ENCODE measurements around the gene BMPR1A. TPM values are rescaled to one million over a fixed set of nuclear protein-coding genes. Genes with fewer than 3 reads are reported as not detected.
"Not testable (repeated sequence)": the region's sequence is repeated elsewhere in the genome, so short reads cannot be mapped to it uniquely, and the experiment has no call there.

The BMPR1A gene
- total RNA-seq, 1 donor from 2014 or later, result 32.6 TPM

DNA sequence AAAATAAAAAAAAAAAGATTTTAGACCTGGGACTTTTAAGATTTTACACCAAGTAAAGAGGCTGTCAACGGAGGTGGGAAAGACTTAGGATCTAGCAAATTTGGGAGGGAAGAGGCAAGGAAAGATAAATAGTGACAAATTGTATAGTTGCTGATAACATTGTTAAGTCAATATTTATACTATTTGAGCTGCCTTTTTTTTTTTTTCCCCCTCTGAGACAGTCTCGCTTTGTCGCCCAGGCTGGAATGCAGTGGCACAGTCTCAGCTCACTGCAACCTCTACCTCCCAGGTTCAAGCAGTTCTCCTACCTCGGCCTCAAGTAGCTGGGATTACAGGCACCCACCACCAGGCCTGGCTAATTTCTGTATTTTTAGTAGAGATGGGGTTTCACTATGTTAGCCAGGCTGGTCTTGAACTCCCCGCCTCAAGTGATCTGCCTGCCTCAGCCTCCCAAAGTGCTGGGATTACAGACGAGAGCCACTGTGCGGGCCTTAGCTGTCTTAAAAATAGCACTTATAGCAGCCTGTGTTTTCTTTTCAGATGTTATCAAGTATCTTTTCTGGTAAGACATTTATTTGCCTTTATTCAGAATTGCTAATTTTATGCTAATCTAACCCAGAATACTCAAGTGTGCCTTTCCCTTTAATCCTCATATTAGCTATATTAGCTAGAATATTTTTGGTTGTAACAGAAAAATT lies 106.5 kb downstream of the BMPR1A start:
- no peak for FAIRE-seq
- no peak for DNase-seq (ENCODE audit: low read depth)
- TF ChIP-seq, protein P1, sequence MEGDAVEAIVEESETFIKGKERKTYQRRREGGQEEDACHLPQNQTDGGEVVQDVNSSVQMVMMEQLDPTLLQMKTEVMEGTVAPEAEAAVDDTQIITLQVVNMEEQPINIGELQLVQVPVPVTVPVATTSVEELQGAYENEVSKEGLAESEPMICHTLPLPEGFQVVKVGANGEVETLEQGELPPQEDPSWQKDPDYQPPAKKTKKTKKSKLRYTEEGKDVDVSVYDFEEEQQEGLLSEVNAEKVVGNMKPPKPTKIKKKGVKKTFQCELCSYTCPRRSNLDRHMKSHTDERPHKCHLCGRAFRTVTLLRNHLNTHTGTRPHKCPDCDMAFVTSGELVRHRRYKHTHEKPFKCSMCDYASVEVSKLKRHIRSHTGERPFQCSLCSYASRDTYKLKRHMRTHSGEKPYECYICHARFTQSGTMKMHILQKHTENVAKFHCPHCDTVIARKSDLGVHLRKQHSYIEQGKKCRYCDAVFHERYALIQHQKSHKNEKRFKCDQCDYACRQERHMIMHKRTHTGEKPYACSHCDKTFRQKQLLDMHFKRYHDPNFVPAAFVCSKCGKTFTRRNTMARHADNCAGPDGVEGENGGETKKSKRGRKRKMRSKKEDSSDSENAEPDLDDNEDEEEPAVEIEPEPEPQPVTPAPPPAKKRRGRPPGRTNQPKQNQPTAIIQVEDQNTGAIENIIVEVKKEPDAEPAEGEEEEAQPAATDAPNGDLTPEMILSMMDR (IDR thresholded peaks at IDR 0.05; ENCODE audit: insufficient read depth, low read length, severe bottlenecking), result no peak
- Histone ChIP-seq H3K27me3 (ENCODE audit: control insufficient read depth, insufficient read depth, low read length) (no peaks in the 10 kb centered on the region), H3K36me3 (ENCODE audit: control insufficient read depth, insufficient read depth, low read length) (no peaks in the 10 kb centered on the region), H3K4me3 (ENCODE audit: low read depth, low read length) (no peak overlapping the region)

DNA sequence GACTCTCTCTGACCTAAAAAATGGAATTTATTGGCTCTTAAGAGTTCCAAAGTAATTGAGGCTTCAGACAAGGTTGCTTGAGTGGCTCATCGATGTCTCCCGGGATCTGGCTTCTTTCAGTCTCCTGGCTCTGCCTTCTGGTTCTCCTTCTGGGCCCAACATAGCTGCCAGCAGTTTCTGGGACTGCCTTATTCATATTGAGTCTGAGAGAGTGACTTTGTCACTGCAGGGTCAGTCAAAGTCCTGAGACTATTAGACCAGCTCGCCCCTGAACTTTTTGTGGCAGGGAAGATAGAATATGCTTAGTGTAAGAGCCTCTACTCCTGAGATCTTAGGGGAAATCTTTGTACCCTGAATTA lies 107.0 kb downstream of the BMPR1A start:
- TF ChIP-seq, protein P1 (IDR thresholded peaks at IDR 0.05; ENCODE audit: insufficient read depth, low read length, severe bottlenecking), result no peak
- FAIRE-seq (no peak), DNase-seq (ENCODE audit: low read depth) (no peak)
- no peaks in the 10 kb centered on the region for H3K27me3 ChIP-seq (ENCODE audit: control insufficient read depth, insufficient read depth, low read length)
- no peak overlapping the region for H3K4me3 ChIP-seq (ENCODE audit: low read depth, low read length)
- no peaks in the 10 kb centered on the region for H3K36me3 ChIP-seq (ENCODE audit: control insufficient read depth, insufficient read depth, low read length)

DNA sequence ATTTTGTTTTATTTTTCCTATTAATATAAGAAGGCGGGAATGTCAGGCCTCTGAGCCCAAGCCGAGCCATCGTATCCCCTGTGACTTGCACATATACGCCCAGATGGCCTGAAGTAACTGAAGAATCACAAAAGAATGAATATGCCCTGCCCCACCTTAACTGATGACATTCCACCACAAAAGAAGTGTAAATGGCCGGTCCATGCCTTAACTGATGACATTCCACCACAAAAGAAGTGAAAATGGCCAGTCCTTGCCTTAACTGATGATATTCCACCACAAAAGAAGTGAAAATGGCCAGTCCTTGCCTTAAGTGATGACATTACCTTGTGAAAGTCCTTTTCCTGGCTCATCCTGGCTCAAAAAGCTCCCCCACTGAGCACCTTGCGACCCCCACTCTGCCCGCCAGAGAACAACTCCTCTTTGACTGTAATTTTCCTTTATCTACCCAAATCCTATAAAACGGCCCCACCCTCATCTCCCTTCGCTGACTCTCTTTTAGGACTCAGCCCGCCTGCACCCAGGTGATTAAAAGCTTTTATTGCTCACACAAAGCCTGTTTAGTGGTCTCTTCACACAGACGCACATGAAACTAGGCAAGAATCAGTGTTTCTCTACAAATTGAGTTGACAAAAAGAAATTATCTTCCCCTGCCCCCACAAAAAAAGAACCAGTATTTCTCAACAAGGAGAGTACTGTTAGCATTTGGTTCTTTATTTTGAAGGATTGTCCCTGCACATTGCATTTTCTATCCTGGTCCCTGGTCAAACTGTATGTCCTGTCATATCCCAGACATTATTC lies 108.8 kb downstream of the BMPR1A start:
- not testable (repeated sequence) for H3K36me3 ChIP-seq (ENCODE audit: control insufficient read depth, insufficient read depth, low read length); H3K27me3 ChIP-seq (ENCODE audit: control insufficient read depth, insufficient read depth, low read length); FAIRE-seq; H3K4me3 ChIP-seq (ENCODE audit: low read depth, low read length); DNase-seq (ENCODE audit: low read depth)

DNA sequence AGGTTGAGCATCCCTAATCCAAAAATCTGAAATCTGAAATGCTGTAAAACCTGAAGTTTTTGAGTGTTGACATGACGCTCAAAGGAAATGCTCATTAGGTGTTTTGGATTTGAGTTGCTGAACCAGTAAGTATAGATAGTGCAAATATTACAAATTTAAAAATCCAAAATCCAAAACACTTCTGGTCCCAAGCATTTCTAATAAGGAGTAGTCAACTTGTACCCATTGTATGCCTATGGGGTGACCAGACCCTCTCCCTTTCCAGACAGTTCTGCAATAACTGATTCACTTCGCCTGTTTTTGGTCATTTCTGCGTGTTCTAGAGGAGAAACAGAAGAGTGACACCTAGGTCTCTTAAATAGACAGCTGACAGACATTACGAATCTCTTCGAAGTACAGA lies 110.7 kb downstream of the BMPR1A start:
- no peak overlapping the region for H3K4me3 ChIP-seq (ENCODE audit: low read depth, low read length)
- H3K36me3 ChIP-seq (ENCODE audit: control insufficient read depth, insufficient read depth, low read length), result no peaks in the 10 kb centered on the region
- no peak for DNase-seq (ENCODE audit: low read depth)
- FAIRE-seq, result no peak
- no peaks in the 10 kb centered on the region for H3K27me3 ChIP-seq (ENCODE audit: control insufficient read depth, insufficient read depth, low read length)
- TF ChIP-seq, protein P1 (IDR thresholded peaks at IDR 0.05; ENCODE audit: insufficient read depth, low read length, severe bottlenecking), result no peak

DNA sequence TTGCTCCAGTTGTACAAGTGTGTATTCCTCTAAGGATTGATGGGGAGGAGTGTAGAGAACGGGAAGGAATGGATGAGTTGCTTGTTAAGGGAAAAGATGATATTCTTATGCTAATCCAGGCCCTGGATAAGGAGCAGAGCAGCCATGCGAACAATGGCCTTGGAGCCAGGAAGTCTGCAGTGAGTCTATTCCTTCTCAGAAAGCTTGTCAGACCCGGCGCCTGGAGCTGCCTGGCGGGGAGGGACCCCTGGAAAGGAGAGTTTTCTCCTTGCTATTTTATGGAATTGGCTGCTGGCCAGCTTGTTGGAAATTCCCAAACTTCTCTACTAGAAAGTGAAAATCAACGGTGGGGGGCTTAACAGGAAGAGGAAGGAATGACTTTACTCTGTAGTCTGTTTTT lies 111.9 kb downstream of the BMPR1A start:
- DNase-seq (ENCODE audit: low read depth), result no peak
- no peak for FAIRE-seq
- no peaks in the 10 kb centered on the region for H3K27me3 ChIP-seq (ENCODE audit: control insufficient read depth, insufficient read depth, low read length)
- H3K36me3 ChIP-seq (ENCODE audit: control insufficient read depth, insufficient read depth, low read length), result no peaks in the 10 kb centered on the region
- H3K4me3 ChIP-seq (ENCODE audit: low read depth, low read length), result no peak overlapping the region
- TF ChIP-seq, protein P1 (IDR thresholded peaks at IDR 0.05; ENCODE audit: insufficient read depth, low read length, severe bottlenecking), result no peak

DNA sequence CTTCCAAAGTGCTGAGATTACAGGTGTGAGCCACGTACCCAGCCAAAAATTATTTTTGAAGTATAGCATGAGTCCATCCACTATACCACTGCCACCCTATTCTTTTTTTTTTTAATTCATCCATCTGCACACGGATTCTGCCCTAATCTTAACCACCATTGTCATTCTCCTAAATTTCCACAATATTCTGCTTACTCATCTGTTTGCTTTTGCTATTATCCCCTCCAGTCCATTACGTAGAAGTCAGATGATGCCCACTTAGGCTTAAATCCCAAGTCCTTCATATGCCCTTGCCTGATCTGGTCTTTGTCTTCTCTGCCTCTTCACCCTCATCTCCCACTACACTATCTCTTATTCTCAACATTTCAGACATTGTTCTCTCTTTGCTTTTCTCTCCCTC lies 114.3 kb downstream of the BMPR1A start:
- no peak overlapping the region for H3K4me3 ChIP-seq (ENCODE audit: low read depth, low read length)
- no peaks in the 10 kb centered on the region for H3K27me3 ChIP-seq (ENCODE audit: control insufficient read depth, insufficient read depth, low read length)
- DNase-seq (ENCODE audit: low read depth) (no peak), FAIRE-seq (no peak)
- no peaks in the 10 kb centered on the region for H3K36me3 ChIP-seq (ENCODE audit: control insufficient read depth, insufficient read depth, low read length)
- TF ChIP-seq, protein P1 (IDR thresholded peaks at IDR 0.05; ENCODE audit: insufficient read depth, low read length, severe bottlenecking), result no peak
